ENCODE data around the gene EXOC2. TPM values are rescaled to one million over a fixed set of nuclear protein-coding genes. Genes with fewer than 3 reads are reported as not detected.

EXOC2 gene
- 40.4 and 62.2 TPM in 2 replicates for total RNA-seq (2014; rRNA removed; shearing (Covaris generic))

- peak; percentile 86 for DNase-seq (ENCODE audit: low read depth)
Measured at GRCh38 chr6:692858-693722, at the start of gene EXOC2. EXOC2 (minus strand) TSS chr6:693139; CDS start chr6:637818, 55,321 bp downstream.

GRCh38 chr6:741410-742339 lies 48.7 kb upstream of the EXOC2 start:
- DNase-seq (ENCODE audit: low read depth), result no peak

GRCh38 chr6:736657-737446 lies 43.9 kb upstream of the EXOC2 start:
- DNase-seq (ENCODE audit: low read depth), result no peak

- DNase-seq (ENCODE audit: low read depth), result no peak
Measured at GRCh38 chr6:733431-734219, 40.7 kb upstream of the EXOC2 start.

- no peak for DNase-seq (ENCODE audit: low read depth)
Measured at GRCh38 chr6:731924-732323, 39.0 kb upstream of the EXOC2 start.

- no peak for DNase-seq (ENCODE audit: low read depth)
Measured at GRCh38 chr6:729606-730320, 36.8 kb upstream of the EXOC2 start.

- DNase-seq (ENCODE audit: low read depth), result no peak
Measured at GRCh38 chr6:727856-728255, 34.9 kb upstream of the EXOC2 start.

- DNase-seq (ENCODE audit: low read depth), result no peak
Measured at GRCh38 chr6:723540-723939, 30.6 kb upstream of the EXOC2 start.

GRCh38 chr6:722608-723007 lies 29.7 kb upstream of the EXOC2 start:
- DNase-seq (ENCODE audit: low read depth), result peak; percentile 74

- peak; percentile 88 for DNase-seq (ENCODE audit: low read depth)
Measured at GRCh38 chr6:722077-722524, 29.2 kb upstream of the EXOC2 start.

GRCh38 chr6:718345-718744 lies 25.4 kb upstream of the EXOC2 start:
- DNase-seq (ENCODE audit: low read depth), result no peak

- no peak for DNase-seq (ENCODE audit: low read depth)
Measured at GRCh38 chr6:717135-717534, 24.2 kb upstream of the EXOC2 start.

- DNase-seq (ENCODE audit: low read depth), result peak; percentile 38
Measured at GRCh38 chr6:715709-716491, 23.0 kb upstream of the EXOC2 start.

- peak; percentile 18 for DNase-seq (ENCODE audit: low read depth)
Measured at GRCh38 chr6:714100-714499, 21.2 kb upstream of the EXOC2 start.

- DNase-seq (ENCODE audit: low read depth), result no peak
Measured at GRCh38 chr6:713351-713750, 20.4 kb upstream of the EXOC2 start.

- DNase-seq (ENCODE audit: low read depth), result no peak
Measured at GRCh38 chr6:712805-713204, 19.9 kb upstream of the EXOC2 start.

GRCh38 chr6:711925-712324 lies 19.0 kb upstream of the EXOC2 start:
- no peak for DNase-seq (ENCODE audit: low read depth)

GRCh38 chr6:710601-711571 lies 17.9 kb upstream of the EXOC2 start:
- peak; percentile 84 for DNase-seq (ENCODE audit: low read depth)
